Adrenal gland (tissue), 12 donors: Measurements from ENCODE around the gene CCDC146. TPM values are rescaled to one million over a fixed set of nuclear protein-coding genes. Genes with fewer than 3 reads are reported as not detected.
"Not testable (repeated sequence)": the region's sequence is repeated elsewhere in the genome, so short reads cannot be mapped to it uniquely, and the experiment has no call there.

Experiments used
- DNase-seq, 7 donors: peaks; one replicate each; pipeline ENCODE4 v3.0.0-alpha.2; 2019 to 2020
- H3K27ac ChIP-seq, 5 donors: fragments of 200-600 bp; sonication (generic) in 4 of 5; 1 replicate in 3 of 5; 2 replicates in 2 of 5; pipeline versions ENCODE4 v1.5.1 to v1.8.0; 2016 to 2020; ENCODE audit warnings: mild to moderate bottlenecking in 1 of 5
- H3K27me3 ChIP-seq: fragments of 200-600 bp; 2 replicates; pipeline ENCODE4 v1.8.0; 2021
- H3K36me3 ChIP-seq, 2 donors: fragments of 200-600 bp; replicated peaks in 1 of 2; 1 replicate in 1 of 2; 2 replicates in 1 of 2; pipeline versions ENCODE4 v1.5.1 to v1.8.0; 2018 to 2022
- H3K4me1 ChIP-seq, 2 donors: fragments of 200-600 bp; replicated peaks in 1 of 2; 1 replicate in 1 of 2; 2 replicates in 1 of 2; pipeline versions ENCODE4 v1.5.1 to v1.8.0; 2018 to 2021
- H3K4me3 ChIP-seq, 4 donors: fragments of 200-600 bp; sonication (generic) in 3 of 4; one replicate each; pipeline ENCODE4 v1.5.1; 2016 to 2018
- H3K9me3 ChIP-seq, 3 donors: fragments of 200-600 bp; sonication (generic) in 1 of 3; replicated peaks in 1 of 3; 1 replicate in 2 of 3; 2 replicates in 1 of 3; pipeline versions ENCODE4 v1.5.1 to v1.8.0; 2016 to 2021
- POLR2A ChIP-seq, 2 donors: fragments of 450-650 bp; IDR thresholded peaks; one replicate each; pipeline ENCODE4 v1.6.1; 2017; ENCODE audit warnings: antibody characterized with exemption in 2 of 2, mild to moderate bottlenecking in 2 of 2, moderate library complexity in 1 of 2
- WGBS, 4 donors: extraction: QIAGEN DNeasy Blood & Tissue Kit in 2 of 4; methylation state at CpG; one replicate each; pipeline versions ENCODE4 v1.1.5 to v1.1.7; 2013 to 2017; 5-methylcytosine and 5-hydroxymethylcytosine counted together
- intact Hi-C, 2 donors: fragments of 100-400 bp; cut with DNase I; formaldehyde crosslinking; loops; one replicate each; pipeline versions ENCODE4 v1.14.1 to v1.15.0; 2022 to 2023
- polyA plus RNA-seq, 3 donors: library from polyadenylated mRNA; stranded (reverse); fragments of 200-250 nt in 2 of 3; fragments of 350-450 nt in 1 of 3; fragmentation: Illumina TruSeq in 1 of 3; extraction: RNeasy Lipid Tissue Mini Kit (QIAGEN cat#74804) in 1 of 3; gene quantifications; one replicate each; pipeline ENCODE4 v1.2.3, GENCODE V29; 2013 to 2014
- total RNA-seq, 9 donors: library from RNA; depleted of rRNA in 4 of 9; stranded (reverse); fragments of >200 nt in 4 of 9; fragments of 120-200 nt in 1 of 9; fragmentation: NEBNext Ultra II Directional in 1 of 9; extraction: Animal tissue kit (Norgen Biotek cat#: 25700) in 1 of 9; gene quantifications; one replicate each; pipeline versions ENCODE4 v1.1.0 to v1.2.4, GENCODE V29; 2013 to 2023
- TF ChIP-seq, protein P1 (sequence below), 6 experiments: fragments of 450-650 bp in 4 of 6; fragments of 200-600 bp in 2 of 6; sonication (generic) in 1 of 6; IDR thresholded peaks; 1 replicate in 5 of 6; 2 replicates in 1 of 6; pipeline versions ENCODE4 v1.5.1 to v1.8.0; 2016 to 2021; ENCODE audit warnings: antibody characterized with exemption in 6 of 6, mild to moderate bottlenecking in 2 of 6, moderate library complexity in 1 of 6
- donor health status: healthy with polysubstance abuse.
- donor health status: Bipolar disorder and iron deficiency.
- donor health status: DM: yes; HTN: yes; CAD: no.
- donor health status: DM: no; HTN: no; CAD: no.
- donor health status: DM: no; HTN: no; CAD: no.
- donor health status: DM: yes; HTN: yes; CAD: no.

CCDC146 gene
- total and polyA plus RNA-seq, 12 donors, result 0.79 to 8.7 (median 5.1) TPM

DNA sequence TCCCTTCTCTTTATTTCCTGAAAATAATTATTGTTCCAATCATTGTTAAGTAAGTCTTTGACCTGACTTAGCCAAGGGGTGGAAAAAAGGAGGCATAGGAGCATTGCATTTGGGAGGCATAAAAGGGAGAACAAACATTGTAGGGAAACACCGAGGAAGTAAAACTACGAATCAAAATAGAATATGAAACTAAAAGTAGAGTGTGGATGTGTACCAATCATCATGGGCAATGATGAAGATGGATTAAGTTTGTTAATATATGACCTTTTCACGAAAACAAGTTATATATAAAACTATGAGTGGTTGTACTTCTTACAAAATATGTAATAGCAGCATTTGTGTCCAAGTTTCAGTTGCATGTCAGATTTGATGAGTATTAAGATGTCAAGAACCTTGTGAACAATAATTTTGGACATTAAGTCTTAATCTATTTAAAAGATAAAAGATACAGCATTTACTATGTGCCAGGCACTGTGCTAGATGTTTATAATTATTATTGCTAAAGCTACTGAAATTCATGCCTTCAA lies 52.9 kb downstream of the CCDC146 start:
- H3K4me1 ChIP-seq, H3K4me3 ChIP-seq, DNase-seq, H3K36me3 ChIP-seq, H3K27ac ChIP-seq, intact Hi-C loops, H3K27me3 ChIP-seq, H3K9me3 ChIP-seq: not testable (repeated sequence)
- 42 to 64% (median 50%) methylated on average over 1 to 2 of the region's 3 CpGs for WGBS, 4 donors

DNA sequence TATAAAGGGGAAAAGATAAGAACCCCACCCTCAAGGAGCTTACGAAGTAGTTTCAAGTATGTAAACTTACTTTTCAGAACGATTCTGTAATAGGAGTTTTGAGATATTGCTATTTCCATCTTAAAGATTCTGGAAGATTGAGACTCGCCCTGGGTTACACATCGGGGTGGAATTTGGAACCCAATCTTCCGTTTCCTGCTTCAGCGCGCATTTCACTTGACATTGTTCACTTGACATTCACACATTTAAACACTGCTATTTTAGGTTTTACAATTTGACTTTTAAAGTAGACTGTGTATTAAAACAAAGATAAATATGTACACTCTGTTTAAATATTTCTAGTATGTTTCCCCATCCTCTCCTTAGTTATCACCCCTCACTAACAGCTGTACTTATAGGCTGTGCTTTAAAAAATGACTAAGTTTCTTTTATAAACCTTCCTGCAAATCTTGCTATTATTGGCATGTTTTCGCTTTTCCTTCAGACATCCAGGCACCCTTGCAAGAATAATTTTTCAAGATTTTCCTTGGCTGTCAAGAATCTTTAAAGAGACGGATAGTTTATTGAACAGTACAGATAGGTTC lies 55.0 kb downstream of the CCDC146 start:
- H3K27ac ChIP-seq, result not testable (repeated sequence)

DNA sequence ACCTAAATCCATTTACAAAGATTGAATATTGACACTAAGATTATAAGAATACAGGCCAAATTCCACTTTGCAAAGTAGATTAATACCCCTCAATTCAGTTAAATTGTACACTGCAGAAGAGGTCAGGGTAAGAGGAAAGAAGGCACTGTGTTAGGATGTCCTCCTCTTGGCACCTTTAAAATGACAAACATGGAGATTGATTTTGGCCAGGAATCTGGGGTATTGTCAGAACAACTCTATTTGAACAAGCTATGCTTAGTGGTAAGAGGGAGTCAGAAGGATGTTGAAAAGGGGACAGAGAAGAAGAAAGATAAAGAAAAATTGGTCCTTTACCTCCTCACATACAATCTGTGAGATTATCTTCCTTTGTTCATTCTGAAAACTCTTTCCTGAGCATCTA lies 55.6 kb downstream of the CCDC146 start:
- H3K4me3 ChIP-seq, H3K27ac ChIP-seq, intact Hi-C loops, H3K9me3 ChIP-seq, H3K36me3 ChIP-seq, H3K27me3 ChIP-seq, H3K4me1 ChIP-seq, DNase-seq: not testable (repeated sequence)

More for the DNA sequence above, 55.0 kb downstream of the CCDC146 start:
- H3K36me3 ChIP-seq, H3K4me3 ChIP-seq, H3K9me3 ChIP-seq, H3K4me1 ChIP-seq, DNase-seq, intact Hi-C loops, H3K27me3 ChIP-seq: not testable (repeated sequence)
- 72 to 84% (median 76%) methylated on average over 9 of the region's 9 CpGs for WGBS, 4 donors

DNA sequence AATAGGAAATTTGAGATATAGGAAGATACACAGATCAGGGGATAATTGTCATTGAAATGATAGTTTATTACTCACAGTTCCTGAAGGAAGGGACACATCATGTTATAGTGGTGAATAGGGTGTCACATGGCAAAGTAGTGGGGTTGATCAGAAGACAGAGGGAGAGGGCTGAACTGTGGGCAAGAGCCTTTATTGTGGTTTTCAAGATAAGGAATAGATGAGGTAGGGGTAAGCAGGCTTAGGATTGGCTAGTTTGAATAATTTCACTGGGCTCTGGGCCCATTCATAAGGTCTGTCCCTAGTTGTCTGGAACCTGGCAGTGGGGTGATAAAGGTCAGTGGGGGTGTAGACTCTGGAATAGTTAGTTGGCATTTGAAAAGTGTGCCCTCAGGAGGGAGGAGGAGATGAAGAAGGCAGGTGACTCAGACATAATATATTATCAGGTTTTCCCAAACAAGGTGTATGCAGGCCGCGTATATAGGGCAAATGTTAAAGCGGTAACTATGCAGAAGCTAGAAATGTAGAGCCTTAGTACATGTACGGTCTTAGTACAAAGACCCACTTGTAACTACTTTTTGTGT lies 58.7 kb downstream of the CCDC146 start:
- H3K36me3 ChIP-seq, result no peaks in the 10 kb centered on the region
- 79 to 96% (median 95%) methylated on average over 4 of the region's 4 CpGs for WGBS, 4 donors
- no peak overlapping the region for H3K4me3 ChIP-seq
- H3K27me3 ChIP-seq, result no peaks in the 10 kb centered on the region
- no peak overlapping the region for H3K27ac ChIP-seq
- DNase-seq, result no peak
- H3K9me3 ChIP-seq, result no peaks in the 10 kb centered on the region
- H3K4me1 ChIP-seq, result peaks cover 11 to 17% of the 10 kb centered on the region in 2 donors
- TF ChIP-seq, protein P1, sequence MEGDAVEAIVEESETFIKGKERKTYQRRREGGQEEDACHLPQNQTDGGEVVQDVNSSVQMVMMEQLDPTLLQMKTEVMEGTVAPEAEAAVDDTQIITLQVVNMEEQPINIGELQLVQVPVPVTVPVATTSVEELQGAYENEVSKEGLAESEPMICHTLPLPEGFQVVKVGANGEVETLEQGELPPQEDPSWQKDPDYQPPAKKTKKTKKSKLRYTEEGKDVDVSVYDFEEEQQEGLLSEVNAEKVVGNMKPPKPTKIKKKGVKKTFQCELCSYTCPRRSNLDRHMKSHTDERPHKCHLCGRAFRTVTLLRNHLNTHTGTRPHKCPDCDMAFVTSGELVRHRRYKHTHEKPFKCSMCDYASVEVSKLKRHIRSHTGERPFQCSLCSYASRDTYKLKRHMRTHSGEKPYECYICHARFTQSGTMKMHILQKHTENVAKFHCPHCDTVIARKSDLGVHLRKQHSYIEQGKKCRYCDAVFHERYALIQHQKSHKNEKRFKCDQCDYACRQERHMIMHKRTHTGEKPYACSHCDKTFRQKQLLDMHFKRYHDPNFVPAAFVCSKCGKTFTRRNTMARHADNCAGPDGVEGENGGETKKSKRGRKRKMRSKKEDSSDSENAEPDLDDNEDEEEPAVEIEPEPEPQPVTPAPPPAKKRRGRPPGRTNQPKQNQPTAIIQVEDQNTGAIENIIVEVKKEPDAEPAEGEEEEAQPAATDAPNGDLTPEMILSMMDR (IDR thresholded peaks at IDR 0.05), result no peak
- no peak for TF ChIP-seq POLR2A (IDR thresholded peaks at IDR 0.05)
- intact Hi-C loops, result no loop called here

DNA sequence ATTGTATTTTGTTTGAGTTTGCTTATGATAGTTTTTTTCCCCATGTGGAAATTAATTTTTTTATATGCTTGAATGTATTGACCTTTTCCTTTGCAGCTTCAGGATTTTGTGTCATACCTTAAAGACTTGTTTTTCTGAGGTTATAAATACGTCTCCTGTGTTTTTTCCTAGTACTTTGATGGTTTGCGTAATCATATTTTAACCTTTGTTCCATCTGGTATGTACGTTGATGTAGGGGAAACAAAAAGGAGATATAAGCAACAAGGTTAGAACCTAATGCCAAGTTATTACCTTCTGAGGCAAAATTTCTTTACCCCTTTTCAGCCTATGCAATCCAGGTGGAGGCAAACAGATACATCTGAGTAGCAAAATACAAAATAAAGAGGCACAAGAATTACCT lies 59.3 kb downstream of the CCDC146 start:
- H3K4me1 ChIP-seq, result peaks cover 11 to 17% of the 10 kb centered on the region in 2 donors
- WGBS, 4 donors, result 89 to 93% (median 90%) methylated on average over 3 of the region's 3 CpGs
- no peaks in the 10 kb centered on the region for H3K27me3 ChIP-seq
- H3K36me3 ChIP-seq, result no peaks in the 10 kb centered on the region
- no peak for TF ChIP-seq POLR2A (IDR thresholded peaks at IDR 0.05)
- TF ChIP-seq, protein P1 (IDR thresholded peaks at IDR 0.05), result no peak
- DNase-seq, result no peak
- no peaks in the 10 kb centered on the region for H3K9me3 ChIP-seq
- intact Hi-C loops, result no loop called here
- no peak overlapping the region for H3K4me3 ChIP-seq
- no peak overlapping the region for H3K27ac ChIP-seq

DNA sequence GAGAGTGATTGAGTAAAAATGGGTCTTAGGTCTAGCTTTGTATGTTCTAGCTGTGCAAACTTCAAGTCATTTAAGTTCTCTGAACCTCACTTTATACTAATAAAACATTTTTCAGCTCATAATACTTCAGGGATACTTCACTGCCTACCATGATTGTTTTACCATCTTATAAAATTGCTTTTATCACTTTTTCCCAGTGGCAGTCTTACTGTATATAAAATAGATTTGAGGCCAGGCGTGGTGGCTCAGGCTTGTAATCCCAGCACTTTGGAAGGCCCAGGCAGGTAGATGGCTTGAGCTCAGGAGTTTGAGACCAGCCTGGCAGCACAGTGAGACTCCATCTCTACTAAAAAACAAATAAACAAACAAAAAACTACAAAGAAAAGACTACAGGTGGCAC lies 59.8 kb downstream of the CCDC146 start:
- TF ChIP-seq, protein P1 (IDR thresholded peaks at IDR 0.05), result no peak
- no peak for TF ChIP-seq POLR2A (IDR thresholded peaks at IDR 0.05)
- peaks cover 11 to 17% of the 10 kb centered on the region in 2 donors for H3K4me1 ChIP-seq
- H3K27ac ChIP-seq, result no peak overlapping the region
- no peaks in the 10 kb centered on the region for H3K36me3 ChIP-seq
- H3K27me3 ChIP-seq, result no peaks in the 10 kb centered on the region
- DNase-seq, result no peak
- no peaks in the 10 kb centered on the region for H3K9me3 ChIP-seq
- H3K4me3 ChIP-seq, result no peak overlapping the region
- intact Hi-C loops, result no loop called here
- WGBS, 4 donors, result 91 to 100% (median 100%) methylated on average over 1 of the region's 1 CpG
